ENCODE results near the gene PER2. TPM values are rescaled to one million over a fixed set of nuclear protein-coding genes. Genes with fewer than 3 reads are reported as not detected.

The PER2 gene
- total and polyA plus RNA-seq, 2 of the 13 experiments (the other 11 are each of a cell fraction or from before 2014, with no cell fraction given): 5.1 to 9.4 TPM

GRCh38 chr2:238239543-238239862 lies 48.9 kb downstream of the PER2 start (continued):
- TF ChIP-seq SNAPC4 (CRISPR knock-in tag; IDR thresholded peaks at IDR 0.05): no peak
- TF ChIP-seq SIX1 (CRISPR knock-in tag; IDR thresholded peaks at IDR 0.05; ENCODE audit: borderline replicate concordance): no peak
- TF ChIP-seq RARA (CRISPR knock-in tag; IDR thresholded peaks at IDR 0.05): no peak
- TF ChIP-seq REL (CRISPR knock-in tag; conservative IDR thresholded peaks at IDR 0.05): no peak
- TF ChIP-seq ZNF564 (CRISPR knock-in tag; IDR thresholded peaks at IDR 0.05): no peak; the same call in 1 of the 2 replicates
- TF ChIP-seq ZC3H13 (CRISPR knock-in tag; IDR thresholded peaks at IDR 0.05): 0 out of 2 replicates have a peak, but pooled peaks have one; percentile 11
- no peak for TF ChIP-seq ZHX2 (IDR thresholded peaks at IDR 0.05; ENCODE audit: low read depth)
- no peak for TF ChIP-seq ZHX2 (CRISPR knock-in tag; IDR thresholded peaks at IDR 0.05; ENCODE audit: borderline replicate concordance)
- no peak for TF ChIP-seq ZNF558 (CRISPR knock-in tag; IDR thresholded peaks at IDR 0.05; ENCODE audit: borderline replicate concordance)
- TF ChIP-seq ZFX (CRISPR knock-in tag; IDR thresholded peaks at IDR 0.05; ENCODE audit: low read depth): no peak
- TF ChIP-seq TARDBP (CRISPR knock-in tag; IDR thresholded peaks at IDR 0.05): no peak
- no peak; the same call in 1 of the 2 replicates for TF ChIP-seq NFAT5 (CRISPR knock-in tag; IDR thresholded peaks at IDR 0.05)
